ENCODE results near the gene ABCD1. TPM values are rescaled to one million over a fixed set of nuclear protein-coding genes. Genes with fewer than 3 reads are reported as not detected.
"Not testable (repeated sequence)": the region's sequence is repeated elsewhere in the genome, so short reads cannot be mapped to it uniquely, and the experiment has no call there.

The ABCD1 gene
- total RNA-seq, 1 experiment from 2014 or later = 3.5 TPM

DNA sequence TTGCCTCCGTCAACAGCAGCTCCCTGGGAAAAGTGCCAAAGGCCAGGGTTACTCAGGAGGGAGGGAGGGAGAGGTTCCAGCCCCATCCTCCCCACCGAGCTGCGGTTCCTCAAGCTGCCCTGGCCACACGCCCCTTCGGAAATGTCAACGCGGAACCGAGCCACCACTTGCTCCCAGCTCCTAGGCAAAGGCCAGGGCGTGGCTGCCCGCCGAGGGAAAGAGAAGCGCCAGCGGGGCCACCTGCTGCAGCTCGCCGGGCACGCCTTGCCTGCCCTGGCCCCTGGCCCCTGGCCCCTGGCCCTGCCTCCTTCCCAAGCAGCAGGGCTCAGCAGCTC lies 21.7 kb upstream of the ABCD1 start:
- DNase-seq (ENCODE audit: unreplicated experiment) = peak; percentile 77
- CTCF ChIA-PET = interaction anchor here (0.7 to 0.9 kb wide), 2 partner anchors 35 to 195 kb away, joined by 3 to 4 read pairs; no protein-coding TSS in a partner anchor
- H3K4me1 Mint-ChIP-seq (ENCODE audit: insufficient read depth, unreplicated experiment) = peaks cover 8% of the 10 kb centered on the region
- H3K9me3 Mint-ChIP-seq (ENCODE audit: unreplicated experiment) = no peaks in the 10 kb centered on the region
- no peak overlapping the region for H3K27ac Mint-ChIP-seq (ENCODE audit: low read depth, unreplicated experiment)
- intact Hi-C loops (cut with micrococcal nuclease) = no loop called here
- no peak for TF ChIP-seq CTCF (IDR thresholded peaks at IDR 0.05; ENCODE audit: unreplicated experiment)
- POLR2A ChIA-PET = no interaction called here
- no TSS peak for BruUV-seq (replicated peaks)
- no peak overlapping the region for H3K4me3 Mint-ChIP-seq (ENCODE audit: unreplicated experiment)
- H3K36me3 Mint-ChIP-seq (ENCODE audit: insufficient read depth, unreplicated experiment) = peaks cover 28% of the 10 kb centered on the region
- no peaks in the 10 kb centered on the region for H3K27me3 Mint-ChIP-seq (ENCODE audit: insufficient read depth, unreplicated experiment)

- no peak overlapping the region for H3K4me3 Mint-ChIP-seq (ENCODE audit: unreplicated experiment)
- ChIA-PET CTCF (no interaction called here), POLR2A (no interaction called here)
- H3K36me3 Mint-ChIP-seq (ENCODE audit: insufficient read depth, unreplicated experiment) = peaks cover 25% of the 10 kb centered on the region
- no peaks in the 10 kb centered on the region for H3K27me3 Mint-ChIP-seq (ENCODE audit: insufficient read depth, unreplicated experiment)
- no peaks in the 10 kb centered on the region for H3K9me3 Mint-ChIP-seq (ENCODE audit: unreplicated experiment)
- intact Hi-C loops (cut with micrococcal nuclease) = no loop called here
- TF ChIP-seq CTCF (IDR thresholded peaks at IDR 0.05; ENCODE audit: unreplicated experiment) = no peak
- DNase-seq (ENCODE audit: unreplicated experiment) = no peak
- peaks cover 8% of the 10 kb centered on the region for H3K4me1 Mint-ChIP-seq (ENCODE audit: insufficient read depth, unreplicated experiment)
- no peak overlapping the region for H3K27ac Mint-ChIP-seq (ENCODE audit: low read depth, unreplicated experiment)
- no TSS peak for BruUV-seq (replicated peaks)
Measured at GRCh38 chrX:153704021-153704526, 20.6 kb upstream of the ABCD1 start.

DNA sequence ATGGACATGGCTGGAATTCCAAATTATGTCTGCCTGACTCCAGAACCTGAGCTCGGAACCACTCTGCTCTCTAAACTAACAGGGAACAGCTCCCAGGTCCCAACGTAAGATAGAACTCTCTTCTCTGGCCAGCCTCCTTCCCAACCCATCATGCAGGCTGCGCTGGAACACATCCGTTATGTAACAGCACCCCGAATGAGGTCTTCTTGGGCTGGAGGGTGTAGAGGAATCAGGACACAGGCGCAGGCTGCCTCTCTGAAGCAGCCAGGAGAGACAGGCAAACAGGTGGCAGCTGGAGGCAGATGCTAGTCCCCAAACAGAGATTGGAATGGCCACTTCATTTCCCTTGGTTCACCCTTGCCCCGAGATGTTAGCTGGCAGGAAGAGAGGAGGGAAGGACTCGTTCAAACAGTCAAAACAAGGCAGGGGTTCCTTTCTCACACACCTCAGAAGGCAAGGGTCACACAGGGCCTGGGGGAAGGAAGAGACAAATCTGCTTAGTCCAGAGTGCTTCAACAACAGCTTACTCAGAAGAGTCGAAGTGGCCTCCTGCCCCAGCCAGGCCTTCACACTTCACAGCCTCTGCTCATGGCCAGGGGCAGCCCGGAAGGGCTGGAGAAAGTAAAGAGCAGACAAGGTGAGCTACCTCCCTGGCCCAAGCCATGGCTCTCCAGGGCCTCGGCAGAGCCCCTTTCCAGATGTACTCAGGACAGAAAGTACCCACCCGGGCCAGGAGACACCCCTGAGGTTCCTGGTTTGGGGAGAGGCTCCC lies 19.8 kb upstream of the ABCD1 start:
- H3K4me1 Mint-ChIP-seq (ENCODE audit: insufficient read depth, unreplicated experiment); intact Hi-C loops (cut with micrococcal nuclease); DNase-seq (ENCODE audit: unreplicated experiment); H3K27ac Mint-ChIP-seq (ENCODE audit: low read depth, unreplicated experiment); H3K4me3 Mint-ChIP-seq (ENCODE audit: unreplicated experiment); H3K9me3 Mint-ChIP-seq (ENCODE audit: unreplicated experiment); BruUV-seq (replicated peaks); H3K27me3 Mint-ChIP-seq (ENCODE audit: insufficient read depth, unreplicated experiment): not testable (repeated sequence)
- H3K36me3 Mint-ChIP-seq (ENCODE audit: insufficient read depth, unreplicated experiment) = peaks cover 25% of the 10 kb centered on the region
- ChIA-PET CTCF (interaction anchor here (1.0 kb wide), 1 partner anchor 150 kb away, joined by 3 read pairs; no protein-coding TSS in a partner anchor), POLR2A (interaction anchor here (0.6 kb wide), 1 partner anchor 231 kb away, joined by 3 read pairs; no protein-coding TSS in a partner anchor)

DNA sequence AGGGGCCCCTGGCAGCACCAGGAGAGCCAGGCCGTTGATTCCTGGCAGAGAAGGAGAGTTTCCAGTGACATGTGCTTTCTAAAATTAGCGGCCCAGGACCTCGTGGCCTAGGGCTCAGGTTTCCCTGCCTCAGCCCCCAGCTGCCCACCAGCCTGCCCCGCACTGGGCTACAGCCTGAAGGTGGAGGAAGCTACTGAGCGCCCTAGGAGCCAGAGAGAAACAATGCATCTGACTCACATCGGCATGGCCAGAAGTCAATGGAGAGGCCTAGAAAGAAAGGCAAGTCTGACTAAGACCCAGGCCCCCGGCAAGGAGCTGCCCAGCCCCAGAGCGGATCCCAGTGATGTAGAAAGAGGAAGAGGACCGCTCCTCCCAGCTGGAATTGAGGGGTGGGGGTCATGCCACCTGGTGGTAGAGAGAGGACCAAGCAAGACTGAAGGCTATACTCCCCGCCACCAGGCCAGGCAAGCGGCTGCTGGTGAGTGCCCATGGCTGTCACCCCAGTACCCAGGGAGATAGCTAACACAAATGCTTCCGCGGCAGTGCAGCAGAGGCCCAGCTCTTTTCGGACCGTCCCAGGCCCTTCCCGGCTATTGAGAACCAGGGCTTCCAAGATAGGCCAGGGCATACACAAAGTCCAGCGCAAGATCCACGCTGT lies 19.1 kb upstream of the ABCD1 start:
- BruUV-seq (replicated peaks); H3K27me3 Mint-ChIP-seq (ENCODE audit: insufficient read depth, unreplicated experiment); intact Hi-C loops (cut with micrococcal nuclease); H3K4me3 Mint-ChIP-seq (ENCODE audit: unreplicated experiment); H3K4me1 Mint-ChIP-seq (ENCODE audit: insufficient read depth, unreplicated experiment); DNase-seq (ENCODE audit: unreplicated experiment); H3K9me3 Mint-ChIP-seq (ENCODE audit: unreplicated experiment); H3K27ac Mint-ChIP-seq (ENCODE audit: low read depth, unreplicated experiment): not testable (repeated sequence)
- CTCF ChIA-PET = interaction anchor here (1.0 kb wide), 1 partner anchor 151 kb away, joined by 3 read pairs; no protein-coding TSS in a partner anchor
- peaks cover 18% of the 10 kb centered on the region for H3K36me3 Mint-ChIP-seq (ENCODE audit: insufficient read depth, unreplicated experiment)
- POLR2A ChIA-PET = interaction anchor here (0.6 kb wide), 2 partner anchors 10 to 230 kb away, joined by 3 read pairs; no protein-coding TSS in a partner anchor

DNA sequence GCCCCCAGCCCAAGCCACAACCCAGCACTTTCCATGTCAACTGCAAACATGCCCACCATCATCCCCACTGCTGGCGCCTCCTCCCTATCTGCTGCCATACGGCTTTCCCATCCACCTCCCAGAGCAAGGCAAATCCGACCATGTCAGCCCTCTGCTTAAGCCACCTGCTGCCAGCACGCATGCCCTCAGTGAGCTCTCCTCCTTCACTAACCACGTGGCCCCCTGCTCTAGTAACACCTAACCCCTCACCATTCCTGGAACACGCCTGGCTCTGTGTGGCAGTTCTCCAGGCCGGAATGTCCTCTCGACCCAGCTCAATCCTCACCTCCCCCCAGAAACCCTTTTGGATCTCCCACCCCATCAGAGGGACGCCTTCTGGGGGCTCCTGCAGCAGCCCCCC lies 17.9 kb upstream of the ABCD1 start:
- Mint-ChIP-seq H3K27me3 (ENCODE audit: insufficient read depth, unreplicated experiment) (no peaks in the 10 kb centered on the region), H3K36me3 (ENCODE audit: insufficient read depth, unreplicated experiment) (peaks cover 20% of the 10 kb centered on the region), H3K4me1 (ENCODE audit: insufficient read depth, unreplicated experiment) (no peaks in the 10 kb centered on the region), H3K27ac (ENCODE audit: low read depth, unreplicated experiment) (no peak overlapping the region), H3K9me3 (ENCODE audit: unreplicated experiment) (no peaks in the 10 kb centered on the region), H3K4me3 (ENCODE audit: unreplicated experiment) (no peak overlapping the region)
- CTCF ChIA-PET = interaction anchor here (0.6 to 3.6 kb wide), 3 partner anchors 36 to 202 kb away, joined by 3 to 28 read pairs (median 5); no protein-coding TSS in a partner anchor
- no TSS peak for BruUV-seq (replicated peaks)
- POLR2A ChIA-PET = no interaction called here
- intact Hi-C loops (cut with micrococcal nuclease) = no loop called here
- no peak for TF ChIP-seq CTCF (IDR thresholded peaks at IDR 0.05; ENCODE audit: unreplicated experiment)
- no peak for DNase-seq (ENCODE audit: unreplicated experiment)

Measured in MCF 10A (cell line).